SK-N-MC (cell line): ENCODE data around the gene B4GAT1.

Experiments
- EZH2 ChIP-seq: fragments of 200-600 bp; sonication (generic); IDR thresholded peaks from one replicate; pipeline ENCODE4 v1.6.1; 2017; ENCODE audit warnings: antibody characterized with exemption
- FOXP2 ChIP-seq: optimal IDR thresholded peaks from 2 replicates; pipeline ENCODE3; 2011; ENCODE audit warnings: mild to moderate bottlenecking, moderate library complexity; ENCODE audit not compliant: insufficient read depth; ENCODE audit errors: extremely low read length, control extremely low read depth
- POLR2AphosphoS5 ChIP-seq: IDR thresholded peaks from 2 replicates; pipeline ENCODE4 v1.6.1; 2012; ENCODE audit warnings: mild to moderate bottlenecking, low read depth, low read length, borderline replicate concordance

GRCh38 chr11:66368484-66368883 lies 21.1 kb upstream of the B4GAT1 start:
- TF ChIP-seq POLR2AphosphoS5 (no peak), EZH2 (no peak), FOXP2 (no peak)
